KOPT-K1 (cell line): ENCODE data around the gene GREB1.

Experiments
- H3K27ac ChIP-seq: fragments of 200-600 bp; sonication (generic); 2 replicates; pipeline ENCODE4 v1.5.1; 2016; ENCODE audit warnings: antibody characterized with exemption, mild to moderate bottlenecking, low read depth, low read length; ENCODE audit not compliant: poor library complexity, severe bottlenecking
- H3K36me3 ChIP-seq: fragments of 200-600 bp; sonication (generic); 2 replicates; pipeline ENCODE4 v1.5.1; 2017; ENCODE audit warnings: antibody characterized with exemption, mild to moderate bottlenecking, low read length, moderate library complexity; ENCODE audit not compliant: insufficient read depth
- H3K9me3 ChIP-seq: fragments of 200-600 bp; sonication (generic); 2 replicates; pipeline ENCODE4 v1.5.1; 2017; ENCODE audit warnings: antibody characterized with exemption, low read length, mild to moderate bottlenecking; ENCODE audit not compliant: insufficient read depth, poor library complexity, severe bottlenecking

The GREB1 gene

GRCh38 chr2:11556101-11556806, 22.4 kb downstream of the GREB1 start:
- Histone ChIP-seq H3K36me3 (no peaks in the 10 kb centered on the region), H3K27ac (no peak overlapping the region), H3K9me3 (no peaks in the 10 kb centered on the region)

GRCh38 chr2:11558214-11558886, 24.5 kb downstream of the GREB1 start:
- Histone ChIP-seq H3K36me3 (no peaks in the 10 kb centered on the region), H3K9me3 (no peaks in the 10 kb centered on the region), H3K27ac (no peak overlapping the region)

- no peaks in the 10 kb centered on the region for H3K36me3 ChIP-seq
- no peak overlapping the region for H3K27ac ChIP-seq
- H3K9me3 ChIP-seq, result no peaks in the 10 kb centered on the region
Measured at GRCh38 chr2:11559066-11559785, 25.4 kb downstream of the GREB1 start.

GRCh38 chr2:11559786-11560155, 25.9 kb downstream of the GREB1 start:
- H3K9me3 ChIP-seq, result no peaks in the 10 kb centered on the region
- no peak overlapping the region for H3K27ac ChIP-seq
- no peaks in the 10 kb centered on the region for H3K36me3 ChIP-seq

GRCh38 chr2:11560806-11561205, 27.0 kb downstream of the GREB1 start:
- H3K27ac ChIP-seq, result no peak overlapping the region
- H3K36me3 ChIP-seq, result no peaks in the 10 kb centered on the region

GRCh38 chr2:11562011-11562410, 28.2 kb downstream of the GREB1 start:
- H3K36me3 ChIP-seq, result no peaks in the 10 kb centered on the region
- no peaks in the 10 kb centered on the region for H3K9me3 ChIP-seq
- H3K27ac ChIP-seq, result no peak overlapping the region

More at GRCh38 chr2:11560806-11561205, 27.0 kb downstream of the GREB1 start:
- H3K9me3 ChIP-seq, result no peaks in the 10 kb centered on the region

- Histone ChIP-seq H3K9me3 (no peaks in the 10 kb centered on the region), H3K27ac (no peak overlapping the region), H3K36me3 (no peaks in the 10 kb centered on the region)
Measured at GRCh38 chr2:11562476-11562875, 28.6 kb downstream of the GREB1 start.

GRCh38 chr2:11563784-11564666, 30.2 kb downstream of the GREB1 start:
- no peaks in the 10 kb centered on the region for H3K9me3 ChIP-seq

GRCh38 chr2:11564816-11565567, 31.1 kb downstream of the GREB1 start:
- H3K9me3 ChIP-seq, result no peaks in the 10 kb centered on the region
- H3K36me3 ChIP-seq, result no peaks in the 10 kb centered on the region
- no peak overlapping the region for H3K27ac ChIP-seq

More at GRCh38 chr2:11563784-11564666, 30.2 kb downstream of the GREB1 start:
- Histone ChIP-seq H3K36me3 (no peaks in the 10 kb centered on the region), H3K27ac (no peak overlapping the region)

- Histone ChIP-seq H3K27ac (no peak overlapping the region), H3K9me3 (no peaks in the 10 kb centered on the region), H3K36me3 (no peaks in the 10 kb centered on the region)
Measured at GRCh38 chr2:11566383-11566782, 32.5 kb downstream of the GREB1 start.

- no peaks in the 10 kb centered on the region for H3K9me3 ChIP-seq
- H3K36me3 ChIP-seq, result no peaks in the 10 kb centered on the region
- H3K27ac ChIP-seq, result no peak overlapping the region
Measured at GRCh38 chr2:11567631-11568031, 33.8 kb downstream of the GREB1 start.

- Histone ChIP-seq H3K36me3 (no peaks in the 10 kb centered on the region), H3K9me3 (no peaks in the 10 kb centered on the region), H3K27ac (no peak overlapping the region)
Measured at GRCh38 chr2:11568436-11568835, 34.6 kb downstream of the GREB1 start.

- H3K27ac ChIP-seq, result no peak overlapping the region
- no peaks in the 10 kb centered on the region for H3K36me3 ChIP-seq
- no peaks in the 10 kb centered on the region for H3K9me3 ChIP-seq
Measured at GRCh38 chr2:11569636-11570035, 35.8 kb downstream of the GREB1 start.

- Histone ChIP-seq H3K36me3 (no peaks in the 10 kb centered on the region), H3K9me3 (no peaks in the 10 kb centered on the region), H3K27ac (no peak overlapping the region)
Measured at GRCh38 chr2:11571170-11571569, 37.3 kb downstream of the GREB1 start.
